Measurements from ENCODE around the gene NDFIP1. TPM values are rescaled to one million over a fixed set of nuclear protein-coding genes. Genes with fewer than 3 reads are reported as not detected.

NDFIP1 gene
- total and polyA plus RNA-seq, 2 experiments from 2014 or later: 55.2 to 75.3 TPM

DNA sequence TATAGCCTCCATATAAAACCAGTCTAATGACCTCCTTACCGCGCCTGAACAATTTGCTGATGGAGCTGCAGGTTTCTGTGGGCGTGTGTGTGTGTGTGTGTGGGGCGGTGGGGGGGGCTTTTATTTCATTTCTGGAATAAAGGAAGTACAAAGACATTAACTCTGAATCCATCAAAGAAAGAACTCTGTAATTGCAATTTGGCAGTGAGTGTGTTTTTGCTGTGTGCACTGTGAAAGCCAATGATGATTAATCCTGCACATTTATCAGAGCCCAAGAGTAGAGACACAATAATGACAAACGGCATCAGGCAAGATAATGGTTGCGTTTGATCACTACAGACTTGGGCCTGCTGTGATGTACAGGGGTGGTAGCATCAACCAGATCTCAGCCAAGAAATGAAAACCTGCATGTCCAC, 29.3 kb upstream of the NDFIP1 start:
- Histone ChIP-seq H3K4me1 (ENCODE audit: insufficient read depth) (no peaks in the 10 kb centered on the region), H3K9me2 (ENCODE audit: insufficient read depth) (no peaks in the 10 kb centered on the region), H3K79me2 (ENCODE audit: insufficient read depth) (no peaks in the 10 kb centered on the region), H3K9me3 (ENCODE audit: low read depth) (no peaks in the 10 kb centered on the region), H3K27ac (no peak overlapping the region), H3K4me2 (ENCODE audit: unreplicated experiment) (no peak overlapping the region), H3F3A (ENCODE audit: insufficient read depth) (no peaks in the 10 kb centered on the region), H4K20me1 (ENCODE audit: insufficient read depth) (no peaks in the 10 kb centered on the region), H3K4me3 (no peak overlapping the region), H2AFZ (no peak overlapping the region), H3K36me3 (ENCODE audit: low read depth) (no peaks in the 10 kb centered on the region), H3K27me3 (replicated peaks; ENCODE audit: insufficient read depth) (peaks cover 17% of the 10 kb centered on the region; the same call in 1 of the 2 replicates), H3K9ac (no peak overlapping the region)
- TF ChIP-seq EZH2phosphoT487 (IDR thresholded peaks at IDR 0.05; ENCODE audit: insufficient read depth, low read depth) (no peak), EZH2 (IDR thresholded peaks at IDR 0.05; ENCODE audit: insufficient read depth, poor library complexity, severe bottlenecking) (no peak)
- no peak for DNase-seq
- WGBS, 2 experiments (ENCODE audit: low coverage in 1 of 2, low lambda C conversion rate in 2 of 2, missing lambda C conversion rate in 2 of 2): 23 to 32% methylated on average over 4 to 6 of the region's 6 CpGs
- in situ Hi-C loops (cut with MboI): no loop called here

DNA sequence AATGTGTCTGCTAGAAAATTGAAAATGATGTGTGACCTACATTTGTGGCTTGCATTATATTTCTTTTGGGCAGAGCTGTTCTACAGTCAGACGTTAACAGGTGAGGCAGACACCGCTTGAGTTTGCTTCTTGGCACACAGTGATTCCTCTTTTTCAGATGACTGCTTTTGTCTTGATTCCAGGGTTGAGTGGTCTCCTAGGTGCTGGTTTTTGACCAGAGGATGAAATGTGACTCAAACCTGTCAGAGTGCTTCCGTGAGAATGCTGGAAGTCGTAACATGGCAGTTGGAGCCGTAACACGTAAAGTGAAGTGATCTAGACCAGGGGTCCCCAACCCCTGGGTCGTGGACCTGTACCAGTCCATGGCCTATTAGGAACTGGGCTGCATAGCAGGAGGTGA, 28.3 kb upstream of the NDFIP1 start:
- Histone ChIP-seq H3K9ac (no peak overlapping the region), H3K27me3 (replicated peaks; ENCODE audit: insufficient read depth) (peaks cover 17% of the 10 kb centered on the region; the same call in 1 of the 2 replicates), H3K4me2 (ENCODE audit: unreplicated experiment) (no peak overlapping the region), H3K9me2 (ENCODE audit: insufficient read depth) (no peaks in the 10 kb centered on the region), H3K9me3 (ENCODE audit: low read depth) (no peaks in the 10 kb centered on the region), H3F3A (ENCODE audit: insufficient read depth) (no peaks in the 10 kb centered on the region), H3K4me1 (ENCODE audit: insufficient read depth) (no peaks in the 10 kb centered on the region), H3K36me3 (ENCODE audit: low read depth) (no peaks in the 10 kb centered on the region), H3K79me2 (ENCODE audit: insufficient read depth) (no peaks in the 10 kb centered on the region), H3K27ac (no peak overlapping the region), H3K4me3 (no peak overlapping the region), H2AFZ (no peak overlapping the region), H4K20me1 (ENCODE audit: insufficient read depth) (no peaks in the 10 kb centered on the region)
- WGBS, 2 experiments (ENCODE audit: low coverage in 1 of 2, low lambda C conversion rate in 2 of 2, missing lambda C conversion rate in 2 of 2): 74 to 75% methylated on average over 7 of the region's 7 CpGs
- DNase-seq: no peak
- in situ Hi-C loops (cut with MboI): no loop called here
- TF ChIP-seq EZH2phosphoT487 (IDR thresholded peaks at IDR 0.05; ENCODE audit: insufficient read depth, low read depth) (no peak), EZH2 (IDR thresholded peaks at IDR 0.05; ENCODE audit: insufficient read depth, poor library complexity, severe bottlenecking) (no peak)

DNA sequence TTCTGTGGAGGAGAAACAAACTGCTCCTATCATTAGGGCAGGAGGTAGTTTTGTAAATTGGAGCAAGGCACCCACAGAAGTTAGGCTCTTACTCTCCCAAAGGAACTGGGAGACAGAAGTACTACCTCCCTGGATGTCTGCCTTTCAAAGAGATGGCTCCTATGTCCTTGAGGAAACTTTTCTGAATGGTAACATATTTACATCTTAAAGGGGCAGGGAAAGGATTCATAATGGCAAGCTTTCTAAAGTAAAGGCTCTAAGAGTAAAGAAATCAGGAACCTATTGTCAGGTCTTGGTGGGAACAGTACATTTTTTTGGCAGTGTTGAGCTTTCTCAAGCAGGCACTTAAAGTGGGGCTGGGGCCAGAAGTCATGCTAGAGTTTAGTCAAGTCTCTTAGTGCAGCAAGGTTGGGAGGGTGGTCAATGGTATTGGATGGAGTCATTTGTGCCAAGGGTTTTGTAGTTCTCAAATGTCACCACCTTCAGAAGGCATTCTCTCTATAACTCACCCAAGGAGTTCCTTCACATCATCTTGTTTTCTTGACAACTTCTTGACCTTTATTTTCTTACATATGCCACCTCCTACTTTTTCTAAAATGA, 26.3 kb upstream of the NDFIP1 start:
- in situ Hi-C loops (cut with MboI): no loop called here
- Histone ChIP-seq H4K20me1 (ENCODE audit: insufficient read depth) (no peaks in the 10 kb centered on the region), H3K27ac (no peak overlapping the region)

DNA sequence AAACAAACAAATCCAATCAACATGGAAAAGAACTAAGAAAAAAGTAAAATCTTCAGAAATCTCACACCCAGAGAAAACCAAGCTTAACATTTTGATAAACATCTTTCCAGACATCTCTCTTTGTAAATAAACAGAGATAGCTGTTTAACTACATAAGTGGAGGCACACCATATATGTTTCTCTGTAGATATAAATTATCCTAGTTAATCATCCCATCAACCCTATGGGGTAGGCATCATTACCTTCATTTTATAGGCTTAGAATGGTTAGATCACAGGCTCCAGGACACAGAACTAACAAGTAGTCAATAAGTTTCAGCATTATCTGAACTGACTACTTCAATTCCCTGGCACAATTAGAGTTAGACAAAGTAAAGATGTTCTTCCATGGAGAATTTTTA, 22.4 kb upstream of the NDFIP1 start:
- Histone ChIP-seq H3K36me3 (ENCODE audit: low read depth) (no peaks in the 10 kb centered on the region), H3K4me1 (ENCODE audit: insufficient read depth) (no peaks in the 10 kb centered on the region), H3K9me3 (ENCODE audit: low read depth) (no peaks in the 10 kb centered on the region), H3K79me2 (ENCODE audit: insufficient read depth) (no peaks in the 10 kb centered on the region), H3F3A (ENCODE audit: insufficient read depth) (no peaks in the 10 kb centered on the region), H3K27ac (no peak overlapping the region), H4K20me1 (ENCODE audit: insufficient read depth) (no peaks in the 10 kb centered on the region), H3K27me3 (replicated peaks; ENCODE audit: insufficient read depth) (peaks cover 7% of the 10 kb centered on the region), H2AFZ (no peak overlapping the region), H3K9ac (no peak overlapping the region), H3K4me3 (no peak overlapping the region), H3K4me2 (ENCODE audit: unreplicated experiment) (no peak overlapping the region), H3K9me2 (ENCODE audit: insufficient read depth) (no peaks in the 10 kb centered on the region)
- in situ Hi-C loops (cut with MboI): no loop called here
- no peak for DNase-seq
- no peak for TF ChIP-seq EZH2 (IDR thresholded peaks at IDR 0.05; ENCODE audit: insufficient read depth, poor library complexity, severe bottlenecking)
- no peak for TF ChIP-seq EZH2phosphoT487 (IDR thresholded peaks at IDR 0.05; ENCODE audit: insufficient read depth, low read depth)

More for the DNA sequence above, 26.3 kb upstream of the NDFIP1 start:
- Histone ChIP-seq H3K9me3 (ENCODE audit: low read depth) (no peaks in the 10 kb centered on the region), H3F3A (ENCODE audit: insufficient read depth) (no peaks in the 10 kb centered on the region), H3K4me3 (no peak overlapping the region), H3K79me2 (ENCODE audit: insufficient read depth) (no peaks in the 10 kb centered on the region), H3K4me1 (ENCODE audit: insufficient read depth) (no peaks in the 10 kb centered on the region), H3K9ac (no peak overlapping the region), H3K9me2 (ENCODE audit: insufficient read depth) (no peaks in the 10 kb centered on the region), H2AFZ (no peak overlapping the region), H3K4me2 (ENCODE audit: unreplicated experiment) (no peak overlapping the region), H3K27me3 (replicated peaks; ENCODE audit: insufficient read depth) (peaks cover 17% of the 10 kb centered on the region; the same call in 1 of the 2 replicates), H3K36me3 (ENCODE audit: low read depth) (no peaks in the 10 kb centered on the region)
- no peak for DNase-seq
- no peak for TF ChIP-seq EZH2phosphoT487 (IDR thresholded peaks at IDR 0.05; ENCODE audit: insufficient read depth, low read depth)
- no peak for TF ChIP-seq EZH2 (IDR thresholded peaks at IDR 0.05; ENCODE audit: insufficient read depth, poor library complexity, severe bottlenecking)

GRCh38 chr5:142086679-142087078, 21.9 kb upstream of the NDFIP1 start:
- no peaks in the 10 kb centered on the region for H3K36me3 ChIP-seq (ENCODE audit: low read depth)
- no peak overlapping the region for H3K4me3 ChIP-seq
- 60 to 63% methylated on average over 2 of the region's 2 CpGs for WGBS, 2 experiments (ENCODE audit: low coverage in 1 of 2, low lambda C conversion rate in 2 of 2, missing lambda C conversion rate in 2 of 2)
- H3K27me3 ChIP-seq (replicated peaks; ENCODE audit: insufficient read depth): peaks cover 6% of the 10 kb centered on the region
- H3K9me3 ChIP-seq (ENCODE audit: low read depth): no peaks in the 10 kb centered on the region
- no peak for TF ChIP-seq EZH2 (IDR thresholded peaks at IDR 0.05; ENCODE audit: insufficient read depth, poor library complexity, severe bottlenecking)
- no peak for TF ChIP-seq EZH2phosphoT487 (IDR thresholded peaks at IDR 0.05; ENCODE audit: insufficient read depth, low read depth)
- H3K9me2 ChIP-seq (ENCODE audit: insufficient read depth): no peaks in the 10 kb centered on the region
- no peaks in the 10 kb centered on the region for H3F3A ChIP-seq (ENCODE audit: insufficient read depth)
- no peak overlapping the region for H3K27ac ChIP-seq
- no peak overlapping the region for H2AFZ ChIP-seq
- DNase-seq: no peak
- H3K79me2 ChIP-seq (ENCODE audit: insufficient read depth): no peaks in the 10 kb centered on the region
- no peaks in the 10 kb centered on the region for H4K20me1 ChIP-seq (ENCODE audit: insufficient read depth)
- no peak overlapping the region for H3K9ac ChIP-seq
- H3K4me2 ChIP-seq (ENCODE audit: unreplicated experiment): no peak overlapping the region
- H3K4me1 ChIP-seq (ENCODE audit: insufficient read depth): no peaks in the 10 kb centered on the region
- in situ Hi-C loops (cut with MboI): no loop called here
